A549 (cell line): ENCODE data around the gene MFSD2B. TPM values are rescaled to one million over a fixed set of nuclear protein-coding genes. Genes with fewer than 3 reads are reported as not detected.

Experiments
- ATAC-seq, 2 experiments: fragments of 200-7000 bp in 1 of 2; fragments of >200 bp in 1 of 2; cut with Nextera tagmentation in 1 of 2; cut with Tn5 transposase in 1 of 2; 3 replicates each; pipeline versions ENCODE4 v1.8.0 to v1.9.1; 2018 to 2020; ENCODE audit warnings: mild to moderate bottlenecking in 1 of 2, moderate library complexity in 1 of 2
- CTCF ChIA-PET: fragments of 300-600 bp; sonication (Branson Sonifier 250); formaldehyde crosslinking; extraction: SDS; loops from one replicate; lab custom pipeline; 2021; ENCODE audit warnings: antibody characterized with exemption, inconsistent platforms; lab: Yijun Ruan, JAX
- POLR2A ChIA-PET: fragments of 350-600 bp; formaldehyde crosslinking; extraction: SDS; loops from one replicate; lab custom pipeline; 2021; ENCODE audit warnings: antibody characterized with exemption, inconsistent platforms; lab: Yijun Ruan, JAX
- DNase-seq, 2 experiments: peaks; one replicate each; pipeline versions ENCODE4 v3.0.0 to v3.0.0-alpha.2; 2011 to 2016; ENCODE audit warnings: low read depth in 1 of 2, low spot score in 1 of 2
- FAIRE-seq: peaks from 2 replicates; lab custom pipeline; 2011; peaks lifted over from hg19 to GRCh38; lab: Jason Lieb, UNC
- H3K27ac ChIP-seq, 2 experiments: fragments of >200 bp; sonication (Bioruptor Twin); formaldehyde crosslinking; 3 replicates each; pipeline ENCODE4 v1.5.1; 2016 to 2017
- H3K4me1 ChIP-seq: fragments of >200 bp; sonication (Bioruptor Twin); formaldehyde crosslinking; 3 replicates; pipeline ENCODE4 v1.6.1; 2016
- H3K4me2 ChIP-seq: fragments of >200 bp; sonication (Bioruptor Twin); formaldehyde crosslinking; 3 replicates; pipeline ENCODE4 v1.6.1; 2016
- H3K4me3 ChIP-seq: fragments of >200 bp; sonication (Bioruptor Twin); formaldehyde crosslinking; 3 replicates; pipeline ENCODE4 v1.5.1; 2016
- H3K9me3 ChIP-seq: fragments of >200 bp; sonication (Bioruptor Twin); formaldehyde crosslinking; 3 replicates; pipeline ENCODE4 v1.6.1; 2016
- EP300 ChIP-seq, 2 experiments: fragments of >200 bp; sonication (Bioruptor Twin); formaldehyde crosslinking; IDR thresholded peaks; 2 replicates in 1 of 2; 3 replicates in 1 of 2; pipeline ENCODE4 v1.6.1; 2016 to 2017
- GATA3 ChIP-seq: IDR thresholded peaks from 2 replicates; pipeline ENCODE4 v1.6.1; 2012; ENCODE audit warnings: borderline replicate concordance
- HEYL ChIP-seq: fragments of 250-450 bp; sonication (Bioruptor Pico); IDR thresholded peaks from 2 replicates; pipeline ENCODE4 v1.8.0; 2021; ENCODE audit warnings: mild to moderate bottlenecking, moderate library complexity
- HOXA7 ChIP-seq: fragments of 250-450 bp; sonication (Bioruptor Pico); IDR thresholded peaks from 2 replicates; pipeline ENCODE4 v1.5.0; 2020; ENCODE audit warnings: mild to moderate bottlenecking, moderate library complexity
- NPAS2 ChIP-seq: fragments of 250-450 bp; sonication (Bioruptor Pico); IDR thresholded peaks from 2 replicates; pipeline ENCODE4 v1.8.0; 2022; ENCODE audit warnings: mild to moderate bottlenecking, moderate library complexity, borderline replicate concordance
- RAD21 ChIP-seq, 2 experiments: fragments of >200 bp in 1 of 2; sonication (Bioruptor Twin) in 1 of 2; formaldehyde crosslinking in 1 of 2; IDR thresholded peaks in 1 of 2; conservative IDR thresholded peaks in 1 of 2; 2 replicates in 1 of 2; 3 replicates in 1 of 2; pipeline ENCODE4 v1.6.1; 2012 to 2018; ENCODE audit warnings: inconsistent platforms in 1 of 2
- RCOR1 ChIP-seq: fragments of 150-350 bp; IDR thresholded peaks from 2 replicates; pipeline ENCODE4 v1.6.1; 2014; ENCODE audit warnings: antibody characterized with exemption, low read length, low read depth
- RFX5 ChIP-seq: fragments of 450-650 bp; IDR thresholded peaks from 2 replicates; pipeline ENCODE4 v1.7.1; 2014; ENCODE audit warnings: antibody characterized with exemption, mild to moderate bottlenecking, moderate library complexity
- WGBS: methylation state at CpG from one replicate; pipeline ENCODE4 v1.1.6; 2017; ENCODE audit errors: missing lambda C conversion rate; 5-methylcytosine and 5-hydroxymethylcytosine counted together
- polyA plus RNA-seq, 4 experiments: library from polyadenylated mRNA; depleted of rRNA in 3 of 4; stranded (reverse); fragments of >200 nt; fragmentation: RNase III in 1 of 4; extraction: RNeasy Plus Mini Kit Qiagen cat#74134 plus additional on column Dnase treatment in 1 of 4; gene quantifications; 2 replicates in 3 of 4; 3 replicates in 1 of 4; pipeline ENCODE4 v1.2.3, GENCODE V29; 2011 to 2017
- small RNA-seq, 6 experiments: library from RNA; depleted of rRNA; stranded (forward); fragments of <200 nt; gene quantifications; one replicate each; pipeline ENCODE3, GENCODE V24; 2012
- TF ChIP-seq, protein P1 (sequence below): fragments of 250-450 bp; sonication (Bioruptor Pico); IDR thresholded peaks from 2 replicates; pipeline ENCODE4 v1.5.0; 2020; ENCODE audit warnings: low read depth, mild to moderate bottlenecking, moderate library complexity

Gene MFSD2B
- polyA plus RNA-seq, 2 of the 4 experiments (the other 2 are of a cell fraction), result 0.09 to 0.17 TPM

DNA sequence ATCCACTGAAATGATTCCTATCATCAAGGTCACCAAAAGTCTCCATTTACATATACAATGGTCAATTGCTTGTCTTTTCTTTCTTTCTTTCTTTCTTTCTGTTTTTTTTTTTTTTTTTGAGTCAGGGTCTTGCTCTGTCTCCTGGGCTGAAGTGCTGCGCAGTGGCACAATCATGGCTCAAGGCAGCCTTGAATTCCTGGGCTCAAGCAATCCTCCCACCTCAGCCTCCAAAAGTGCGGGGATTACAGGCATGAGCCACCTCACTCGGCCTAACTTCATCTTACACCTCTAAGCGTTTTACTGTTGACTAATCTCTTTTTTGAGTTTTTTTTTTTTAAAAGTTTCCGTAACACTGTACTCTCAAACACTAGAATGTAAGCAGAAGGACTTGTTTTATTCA is 65.4 kb downstream of the MFSD2B start:
- Histone ChIP-seq H3K4me1 (peaks cover 19% of the 10 kb centered on the region), H3K9me3 (no peaks in the 10 kb centered on the region), H3K4me3 (peak overlapping the region; percentile 82), H3K4me2 (peak overlapping the region; percentile 68), H3K27ac (peak overlapping the region; percentile 84 to 85)
- no peak for TF ChIP-seq RFX5
- no peak for TF ChIP-seq EP300 (IDR thresholded peaks at IDR 0.05)
- no peak for TF ChIP-seq RCOR1
- TF ChIP-seq GATA3, result no peak
- TF ChIP-seq RAD21 (conservative IDR thresholded peaks at IDR 0.05 in 1 of 2, IDR thresholded peaks at IDR 0.05 in 1 of 2), result no peak
- TF ChIP-seq NPAS2 (CRISPR knock-in tag), result no peak
- no peak for TF ChIP-seq HOXA7
- no peak for TF ChIP-seq HEYL (CRISPR knock-in tag)
- TF ChIP-seq, protein P1, sequence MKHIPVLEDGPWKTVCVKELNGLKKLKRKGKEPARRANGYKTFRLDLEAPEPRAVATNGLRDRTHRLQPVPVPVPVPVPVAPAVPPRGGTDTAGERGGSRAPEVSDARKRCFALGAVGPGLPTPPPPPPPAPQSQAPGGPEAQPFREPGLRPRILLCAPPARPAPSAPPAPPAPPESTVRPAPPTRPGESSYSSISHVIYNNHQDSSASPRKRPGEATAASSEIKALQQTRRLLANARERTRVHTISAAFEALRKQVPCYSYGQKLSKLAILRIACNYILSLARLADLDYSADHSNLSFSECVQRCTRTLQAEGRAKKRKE (CRISPR knock-in tag), result no peak
- WGBS, result 43% methylated on average over 5 of the region's 5 CpGs
- FAIRE-seq, result no peak
- POLR2A ChIA-PET, result interaction anchor here (2.0 to 2.8 kb wide), 3 partner anchors 9 to 149 kb away, joined by 15 to 72 read pairs (median 28); partner anchors contain the start of genes ATAD2B and TP53I3
- no peak for ATAC-seq
- CTCF ChIA-PET, result interaction anchor here (2.6 to 2.9 kb wide), 2 partner anchors 9 to 149 kb away, joined by 11 to 13 read pairs; partner anchors contain the start of genes ATAD2B and TP53I3
- no peak for DNase-seq

Small RNA genes within 50 kb of the gene (small RNA-seq; reads per million reads assigned to genes)
- gene RN7SL610P (0 reads per million in 6 experiments), gene RNU6-370P (0 reads per million in 6 experiments)

Other genes with a start within 250 kb of the MFSD2B start
- 8.7 and 13.1 TPM in 2 replicates for gene ATAD2B, start 83.0 kb upstream of the MFSD2B start, polyA plus RNA-seq (2011; rRNA removed)
- 5.4 TPM in 3 replicates for gene ATAD2B, start 83.0 kb upstream of the MFSD2B start, polyA plus RNA-seq (2017; fragmentation: RNase III; extraction: RNeasy Plus Mini Kit Qiagen cat#74134 plus additional on column Dnase treatment)
- 18.3 and 25.4 TPM in 2 replicates for gene UBXN2A, start 69.6 kb upstream of the MFSD2B start, polyA plus RNA-seq (2011; rRNA removed)
- gene UBXN2A, start 69.6 kb upstream of the MFSD2B start, polyA plus RNA-seq (2017; fragmentation: RNase III; extraction: RNeasy Plus Mini Kit Qiagen cat#74134 plus additional on column Dnase treatment), result 13.7 to 15.6 TPM (median 15.5 TPM) in 3 replicates
- 20.8 and 30.1 TPM in 2 replicates for gene WDCP, start 37.3 kb downstream of the MFSD2B start, polyA plus RNA-seq (2011; rRNA removed)
- gene WDCP, start 37.3 kb downstream of the MFSD2B start, polyA plus RNA-seq (2017; fragmentation: RNase III; extraction: RNeasy Plus Mini Kit Qiagen cat#74134 plus additional on column Dnase treatment), result 12.1 to 12.9 TPM (median 12.7 TPM) in 3 replicates
- gene FKBP1B, start 39.7 kb downstream of the MFSD2B start, polyA plus RNA-seq (2011; rRNA removed), result 16.1 and 23.4 TPM in 2 replicates
- 8.5 to 9.1 TPM (median 8.9 TPM) in 3 replicates for gene FKBP1B, start 39.7 kb downstream of the MFSD2B start, polyA plus RNA-seq (2017; fragmentation: RNase III; extraction: RNeasy Plus Mini Kit Qiagen cat#74134 plus additional on column Dnase treatment)
- gene SF3B6, start 66.2 kb downstream of the MFSD2B start, polyA plus RNA-seq (2011; rRNA removed), result 296 and 315 TPM in 2 replicates
- 244 to 276 TPM (median 260 TPM) in 3 replicates for gene SF3B6, start 66.2 kb downstream of the MFSD2B start, polyA plus RNA-seq (2017; fragmentation: RNase III; extraction: RNeasy Plus Mini Kit Qiagen cat#74134 plus additional on column Dnase treatment)
- gene TP53I3, start 74.7 kb downstream of the MFSD2B start, polyA plus RNA-seq (2011; rRNA removed), result 93.7 and 99.1 TPM in 2 replicates
- 173 to 183 TPM (median 173 TPM) in 3 replicates for gene TP53I3, start 74.7 kb downstream of the MFSD2B start, polyA plus RNA-seq (2017; fragmentation: RNase III; extraction: RNeasy Plus Mini Kit Qiagen cat#74134 plus additional on column Dnase treatment)
- 2.0 and 2.3 TPM in 2 replicates for gene PFN4, start 113.2 kb downstream of the MFSD2B start, polyA plus RNA-seq (2011; rRNA removed)
- 1.2 to 1.6 TPM (median 1.6 TPM) in 3 replicates for gene PFN4, start 113.2 kb downstream of the MFSD2B start, polyA plus RNA-seq (2017; fragmentation: RNase III; extraction: RNeasy Plus Mini Kit Qiagen cat#74134 plus additional on column Dnase treatment)
- gene FAM228B, start 113.4 kb downstream of the MFSD2B start, polyA plus RNA-seq (2011; rRNA removed), result 7.6 and 8.2 TPM in 2 replicates
- gene FAM228B, start 113.4 kb downstream of the MFSD2B start, polyA plus RNA-seq (2017; fragmentation: RNase III; extraction: RNeasy Plus Mini Kit Qiagen cat#74134 plus additional on column Dnase treatment), result 3.0 to 4.9 TPM (median 3.8 TPM) in 3 replicates
- 0.13 TPM in 1 of 2 replicates, not detected in the other for gene FAM228A, start 165.0 kb downstream of the MFSD2B start, polyA plus RNA-seq (2011; rRNA removed)
- gene FAM228A, start 165.0 kb downstream of the MFSD2B start, polyA plus RNA-seq (2017; fragmentation: RNase III; extraction: RNeasy Plus Mini Kit Qiagen cat#74134 plus additional on column Dnase treatment), result not detected in 3 replicates